ENCODE measurements around the gene SLC17A5. TPM values are rescaled to one million over a fixed set of nuclear protein-coding genes. Genes with fewer than 3 reads are reported as not detected.

Gene SLC17A5
- total RNA-seq, 6 donors from 2014 or later: 13.0 to 32.5 (median 22.3) TPM

DNA sequence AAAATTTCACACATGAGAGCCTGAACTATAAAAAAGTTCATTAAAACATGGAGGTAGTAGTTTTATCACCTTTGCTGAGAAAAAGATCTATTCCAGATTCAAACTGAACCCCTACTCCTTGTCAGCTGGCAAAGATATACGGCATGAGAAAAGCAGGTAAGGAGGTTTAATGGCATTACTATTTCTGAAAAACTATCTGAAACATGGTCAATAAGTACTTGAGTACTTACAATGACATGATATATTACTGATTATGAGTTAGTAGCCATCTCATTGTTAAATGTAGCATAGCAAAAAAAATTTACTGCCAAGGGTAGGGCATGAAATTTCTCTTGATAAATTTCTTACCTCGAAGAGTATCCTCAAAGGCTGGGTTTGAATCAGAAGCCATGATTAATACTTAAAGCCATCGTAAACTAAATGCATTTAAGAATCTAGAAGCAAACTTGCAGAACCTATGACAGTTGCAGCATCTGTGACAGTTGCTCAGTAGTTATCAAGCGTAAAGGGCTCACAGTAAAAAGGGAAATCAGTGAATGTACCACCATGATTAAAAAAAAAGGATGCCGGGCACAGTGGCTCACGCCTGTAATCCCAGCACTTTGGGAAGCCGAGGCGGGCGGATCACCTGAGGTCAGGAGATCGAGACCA is 8.7 kb downstream of the SLC17A5 start:
- ATAC-seq (ENCODE audit: low FRiP score in 2 of 2) (no peak), DNase-seq (no peak)
- TF ChIP-seq, protein P1, sequence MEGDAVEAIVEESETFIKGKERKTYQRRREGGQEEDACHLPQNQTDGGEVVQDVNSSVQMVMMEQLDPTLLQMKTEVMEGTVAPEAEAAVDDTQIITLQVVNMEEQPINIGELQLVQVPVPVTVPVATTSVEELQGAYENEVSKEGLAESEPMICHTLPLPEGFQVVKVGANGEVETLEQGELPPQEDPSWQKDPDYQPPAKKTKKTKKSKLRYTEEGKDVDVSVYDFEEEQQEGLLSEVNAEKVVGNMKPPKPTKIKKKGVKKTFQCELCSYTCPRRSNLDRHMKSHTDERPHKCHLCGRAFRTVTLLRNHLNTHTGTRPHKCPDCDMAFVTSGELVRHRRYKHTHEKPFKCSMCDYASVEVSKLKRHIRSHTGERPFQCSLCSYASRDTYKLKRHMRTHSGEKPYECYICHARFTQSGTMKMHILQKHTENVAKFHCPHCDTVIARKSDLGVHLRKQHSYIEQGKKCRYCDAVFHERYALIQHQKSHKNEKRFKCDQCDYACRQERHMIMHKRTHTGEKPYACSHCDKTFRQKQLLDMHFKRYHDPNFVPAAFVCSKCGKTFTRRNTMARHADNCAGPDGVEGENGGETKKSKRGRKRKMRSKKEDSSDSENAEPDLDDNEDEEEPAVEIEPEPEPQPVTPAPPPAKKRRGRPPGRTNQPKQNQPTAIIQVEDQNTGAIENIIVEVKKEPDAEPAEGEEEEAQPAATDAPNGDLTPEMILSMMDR (IDR thresholded peaks at IDR 0.05): no peak
- TF ChIP-seq POLR2A (IDR thresholded peaks at IDR 0.05) (no peak), POLR2AphosphoS5 (IDR thresholded peaks at IDR 0.05) (no peak), EP300 (IDR thresholded peaks at IDR 0.05) (no peak)
- peaks cover 0 to 8% (median 0%) of the 10 kb centered on the region in 4 donors for H3K4me1 ChIP-seq
- H3K27ac ChIP-seq: no peak overlapping the region
- H3K36me3 ChIP-seq: peaks cover 0 to 24% (median 5%) of the 10 kb centered on the region in 4 donors
- 52 to 58% methylated on average over 10 of the region's 10 CpGs for WGBS, 2 donors
- H3K9me3 ChIP-seq: no peaks in the 10 kb centered on the region
- peak overlapping the region in 3 of 4 donors; percentile 31 to 43 (median 43) for H3K4me3 ChIP-seq
- H3K27me3 ChIP-seq: no peaks in the 10 kb centered on the region

DNA sequence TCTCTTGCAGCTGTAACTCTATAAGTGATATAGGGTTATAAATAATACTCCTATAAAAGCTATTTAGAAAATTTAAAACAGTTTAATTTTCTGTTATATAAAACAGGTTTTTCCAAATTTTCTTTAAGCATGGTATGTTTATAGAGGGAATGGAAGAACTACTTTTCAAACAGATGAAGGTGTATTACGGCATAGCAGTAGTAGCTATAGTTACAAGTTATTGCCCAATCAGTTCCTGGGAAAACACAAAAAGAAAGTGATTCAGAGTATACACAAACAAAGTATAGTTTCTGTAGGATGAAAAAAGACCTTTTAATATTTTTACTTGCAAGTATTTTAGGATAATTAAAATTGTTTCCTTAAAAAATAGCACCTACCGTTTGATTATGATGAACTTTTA is 9.8 kb downstream of the SLC17A5 start:
- Histone ChIP-seq H3K4me3 (no peak overlapping the region), H3K27me3 (no peaks in the 10 kb centered on the region), H3K36me3 (peaks cover 0 to 23% (median 11%) of the 10 kb centered on the region in 4 donors), H3K27ac (no peak overlapping the region), H3K9me3 (no peaks in the 10 kb centered on the region), H3K4me1 (peaks cover 0 to 8% (median under 1%) of the 10 kb centered on the region in 4 donors)
- DNase-seq (no peak), ATAC-seq (ENCODE audit: low FRiP score in 2 of 2) (no peak)
- TF ChIP-seq POLR2A (IDR thresholded peaks at IDR 0.05) (no peak), EP300 (IDR thresholded peaks at IDR 0.05) (no peak), POLR2AphosphoS5 (IDR thresholded peaks at IDR 0.05) (no peak)
- TF ChIP-seq, protein P1 (IDR thresholded peaks at IDR 0.05): no peak
- WGBS, 2 donors: 78 to 89% methylated on average over 2 of the region's 2 CpGs

DNA sequence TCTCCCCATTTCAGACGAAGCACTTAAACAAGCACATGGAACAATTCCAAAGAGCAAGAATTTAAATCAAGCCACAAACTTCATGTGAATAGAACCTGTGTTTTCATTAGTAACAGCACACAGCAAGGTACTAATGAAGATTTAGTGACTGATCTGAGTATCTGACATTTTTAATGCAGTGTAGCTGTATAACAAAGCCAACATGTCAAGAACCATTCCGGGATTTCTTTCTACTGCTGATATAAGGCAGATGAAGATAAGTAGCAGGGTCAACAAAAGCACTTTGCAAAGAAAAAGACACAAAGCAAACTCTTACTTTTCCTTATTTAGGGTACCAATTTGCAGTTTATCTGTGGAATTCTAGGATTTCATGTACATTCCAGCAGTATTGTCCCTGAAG is 11.3 kb downstream of the SLC17A5 start:
- no peak overlapping the region for H3K27ac ChIP-seq
- no peak overlapping the region for H3K4me3 ChIP-seq
- DNase-seq: no peak
- 64 to 68% methylated on average over 2 of the region's 2 CpGs for WGBS, 2 donors
- no peak for ATAC-seq (ENCODE audit: low FRiP score in 2 of 2)
- H3K4me1 ChIP-seq: peaks cover 0 to 8% (median 1%) of the 10 kb centered on the region in 4 donors
- no peak for TF ChIP-seq EP300 (IDR thresholded peaks at IDR 0.05)
- no peak for TF ChIP-seq POLR2AphosphoS5 (IDR thresholded peaks at IDR 0.05)
- TF ChIP-seq, protein P1 (IDR thresholded peaks at IDR 0.05): no peak
- H3K27me3 ChIP-seq: no peaks in the 10 kb centered on the region
- no peaks in the 10 kb centered on the region for H3K9me3 ChIP-seq
- peaks cover 0 to 22% (median 9%) of the 10 kb centered on the region in 4 donors for H3K36me3 ChIP-seq

DNA sequence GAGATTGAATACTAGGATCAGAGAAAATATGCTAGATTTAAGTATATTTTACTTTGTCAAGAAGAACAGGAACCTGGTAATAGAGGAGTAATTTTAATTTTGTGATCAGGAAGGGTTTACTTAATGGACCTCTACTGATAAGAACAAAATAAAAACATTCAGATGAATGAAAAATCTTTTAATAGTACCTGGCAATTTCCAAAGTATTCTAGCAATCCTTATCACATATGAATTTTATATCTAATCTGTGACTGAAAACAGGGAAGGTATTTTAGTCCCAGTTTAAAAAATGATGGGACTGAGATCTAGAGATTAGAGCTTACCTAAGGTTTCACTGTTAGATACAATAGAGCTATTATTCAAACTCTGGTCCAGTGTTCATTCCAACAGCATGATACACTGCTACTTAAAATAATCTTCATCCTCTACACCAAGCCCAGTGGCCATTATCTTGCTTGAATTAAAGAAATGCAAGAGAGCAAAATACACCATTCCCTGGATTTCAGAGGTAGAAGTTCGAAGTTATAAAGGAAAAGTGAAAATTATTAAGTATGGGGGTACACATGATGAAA is 13.5 kb downstream of the SLC17A5 start:
- no peak for ATAC-seq (ENCODE audit: low FRiP score in 2 of 2)
- Histone ChIP-seq H3K4me1 (peaks cover 0 to 3% (median 1%) of the 10 kb centered on the region in 4 donors), H3K4me3 (no peak overlapping the region), H3K27me3 (no peaks in the 10 kb centered on the region), H3K36me3 (peaks cover 0 to 32% (median 11%) of the 10 kb centered on the region in 4 donors), H3K9me3 (no peaks in the 10 kb centered on the region), H3K27ac (no peak overlapping the region)
- WGBS, 2 donors: 100% methylated on average over 1 of the region's 1 CpG
- TF ChIP-seq POLR2A (IDR thresholded peaks at IDR 0.05) (no peak), EP300 (IDR thresholded peaks at IDR 0.05) (no peak), POLR2AphosphoS5 (IDR thresholded peaks at IDR 0.05) (no peak)
- TF ChIP-seq, protein P1 (IDR thresholded peaks at IDR 0.05): no peak
- DNase-seq: no peak

Measured in upper lobe of left lung (tissue), 6 donors.